GM12878 (cell line): ENCODE results near the gene CISD2.

Experiments used
- CEBPZ ChIP-seq: fragments of 150-350 bp; IDR thresholded peaks from 2 replicates; pipeline ENCODE4 v1.6.1; 2016; ENCODE audit warnings: low read depth, low read length
- RAD21 ChIP-seq: IDR thresholded peaks from 2 replicates; pipeline ENCODE4 v1.6.1; 2011; ENCODE audit warnings: mild to moderate bottlenecking, low read depth, low read length, moderate library complexity; ENCODE audit not compliant: insufficient read depth
- TF ChIP-seq, protein P1 (sequence below), 3 experiments: IDR thresholded peaks in 2 of 3; conservative IDR thresholded peaks in 1 of 3; 2 replicates each; pipeline ENCODE4 v1.5.1; 2011; ENCODE audit warnings: low read depth in 3 of 3, low read length in 3 of 3, mild to moderate bottlenecking in 3 of 3, control low read depth in 2 of 3, moderate library complexity in 2 of 3, inconsistent platforms in 1 of 3, mixed read lengths in 1 of 3; ENCODE audit not compliant: control insufficient read depth in 2 of 3, insufficient read depth in 1 of 3; ENCODE audit errors: extremely low read depth in 1 of 3

GRCh38 chr4:102823897-102824296 lies 44.9 kb upstream of the CISD2 start:
- TF ChIP-seq RAD21 (no peak), CEBPZ (no peak)
- TF ChIP-seq, protein P1, sequence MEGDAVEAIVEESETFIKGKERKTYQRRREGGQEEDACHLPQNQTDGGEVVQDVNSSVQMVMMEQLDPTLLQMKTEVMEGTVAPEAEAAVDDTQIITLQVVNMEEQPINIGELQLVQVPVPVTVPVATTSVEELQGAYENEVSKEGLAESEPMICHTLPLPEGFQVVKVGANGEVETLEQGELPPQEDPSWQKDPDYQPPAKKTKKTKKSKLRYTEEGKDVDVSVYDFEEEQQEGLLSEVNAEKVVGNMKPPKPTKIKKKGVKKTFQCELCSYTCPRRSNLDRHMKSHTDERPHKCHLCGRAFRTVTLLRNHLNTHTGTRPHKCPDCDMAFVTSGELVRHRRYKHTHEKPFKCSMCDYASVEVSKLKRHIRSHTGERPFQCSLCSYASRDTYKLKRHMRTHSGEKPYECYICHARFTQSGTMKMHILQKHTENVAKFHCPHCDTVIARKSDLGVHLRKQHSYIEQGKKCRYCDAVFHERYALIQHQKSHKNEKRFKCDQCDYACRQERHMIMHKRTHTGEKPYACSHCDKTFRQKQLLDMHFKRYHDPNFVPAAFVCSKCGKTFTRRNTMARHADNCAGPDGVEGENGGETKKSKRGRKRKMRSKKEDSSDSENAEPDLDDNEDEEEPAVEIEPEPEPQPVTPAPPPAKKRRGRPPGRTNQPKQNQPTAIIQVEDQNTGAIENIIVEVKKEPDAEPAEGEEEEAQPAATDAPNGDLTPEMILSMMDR (IDR thresholded peaks at IDR 0.05 in 2 of 3, conservative IDR thresholded peaks at IDR 0.05 in 1 of 3; ENCODE audit: control insufficient read depth in 2 of 3, extremely low read depth in 1 of 3, insufficient read depth in 1 of 3, low read depth in 3 of 3, low read length in 3 of 3), result no peak
